Measurements from ENCODE around the gene FZD10. TPM values are rescaled to one million over a fixed set of nuclear protein-coding genes. Genes with fewer than 3 reads are reported as not detected.

Gene FZD10
- total RNA-seq, 1 donor from 2014 or later, result 1.9 TPM

DNA sequence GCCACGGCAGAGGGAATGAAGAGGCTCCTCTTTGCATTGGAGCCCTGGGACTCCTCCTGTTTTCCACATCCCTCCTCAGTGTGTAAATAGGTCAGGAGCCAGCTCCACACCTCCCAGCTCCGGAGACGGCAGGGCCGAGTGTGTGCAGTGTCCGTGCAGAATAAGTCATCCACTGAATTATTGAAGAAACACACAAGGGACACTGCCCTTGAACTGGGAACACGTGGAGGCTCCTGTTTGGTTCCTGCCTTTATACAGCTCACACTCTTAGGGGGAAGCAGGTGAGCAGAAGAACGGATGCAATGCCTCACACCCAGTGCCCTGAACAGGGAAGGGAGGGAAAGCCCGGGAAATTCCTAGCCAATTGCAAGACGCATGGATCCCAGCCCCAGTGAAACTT, 10.4 kb upstream of the FZD10 start:
- H3K36me3 ChIP-seq, result no peaks in the 10 kb centered on the region
- DNase-seq (no peak), ATAC-seq (no peak)
- H3K9me3 ChIP-seq, result no peaks in the 10 kb centered on the region
- no peak overlapping the region for H3K27ac ChIP-seq
- no peak overlapping the region for H3K4me3 ChIP-seq
- H3K4me1 ChIP-seq, result no peaks in the 10 kb centered on the region
- intact Hi-C loops (cut with DNase I), result no loop called here
- peaks cover 22% of the 10 kb centered on the region for H3K27me3 ChIP-seq (ENCODE audit: low read depth)
- TF ChIP-seq, protein P1, sequence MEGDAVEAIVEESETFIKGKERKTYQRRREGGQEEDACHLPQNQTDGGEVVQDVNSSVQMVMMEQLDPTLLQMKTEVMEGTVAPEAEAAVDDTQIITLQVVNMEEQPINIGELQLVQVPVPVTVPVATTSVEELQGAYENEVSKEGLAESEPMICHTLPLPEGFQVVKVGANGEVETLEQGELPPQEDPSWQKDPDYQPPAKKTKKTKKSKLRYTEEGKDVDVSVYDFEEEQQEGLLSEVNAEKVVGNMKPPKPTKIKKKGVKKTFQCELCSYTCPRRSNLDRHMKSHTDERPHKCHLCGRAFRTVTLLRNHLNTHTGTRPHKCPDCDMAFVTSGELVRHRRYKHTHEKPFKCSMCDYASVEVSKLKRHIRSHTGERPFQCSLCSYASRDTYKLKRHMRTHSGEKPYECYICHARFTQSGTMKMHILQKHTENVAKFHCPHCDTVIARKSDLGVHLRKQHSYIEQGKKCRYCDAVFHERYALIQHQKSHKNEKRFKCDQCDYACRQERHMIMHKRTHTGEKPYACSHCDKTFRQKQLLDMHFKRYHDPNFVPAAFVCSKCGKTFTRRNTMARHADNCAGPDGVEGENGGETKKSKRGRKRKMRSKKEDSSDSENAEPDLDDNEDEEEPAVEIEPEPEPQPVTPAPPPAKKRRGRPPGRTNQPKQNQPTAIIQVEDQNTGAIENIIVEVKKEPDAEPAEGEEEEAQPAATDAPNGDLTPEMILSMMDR (IDR thresholded peaks at IDR 0.05), result no peak

DNA sequence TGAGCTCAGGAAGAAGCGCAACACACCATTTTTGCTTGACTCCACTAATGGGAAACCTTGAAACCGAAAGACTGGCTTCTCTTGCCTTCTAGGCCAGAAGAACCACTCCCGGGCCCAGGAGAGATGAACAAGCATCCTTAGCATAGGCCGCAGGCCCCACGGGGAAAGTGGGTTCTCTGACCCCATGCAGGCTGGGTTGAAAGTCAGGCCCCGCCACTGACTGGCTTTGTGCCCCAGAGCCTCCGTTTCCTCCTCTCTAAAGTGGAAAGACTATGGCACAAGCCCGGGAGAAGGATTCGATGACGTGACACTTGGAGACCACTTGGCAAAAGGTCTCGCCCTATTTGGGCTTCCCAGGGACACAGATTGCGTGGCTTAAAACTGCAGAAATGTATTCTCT, 9.9 kb upstream of the FZD10 start:
- intact Hi-C loops (cut with DNase I), result no loop called here
- TF ChIP-seq, protein P1 (IDR thresholded peaks at IDR 0.05), result no peak
- DNase-seq (no peak), ATAC-seq (no peak)
- peaks cover 26% of the 10 kb centered on the region for H3K27me3 ChIP-seq (ENCODE audit: low read depth)
- no peak overlapping the region for H3K4me3 ChIP-seq
- no peaks in the 10 kb centered on the region for H3K4me1 ChIP-seq
- no peaks in the 10 kb centered on the region for H3K9me3 ChIP-seq
- no peak overlapping the region for H3K27ac ChIP-seq
- no peaks in the 10 kb centered on the region for H3K36me3 ChIP-seq

DNA sequence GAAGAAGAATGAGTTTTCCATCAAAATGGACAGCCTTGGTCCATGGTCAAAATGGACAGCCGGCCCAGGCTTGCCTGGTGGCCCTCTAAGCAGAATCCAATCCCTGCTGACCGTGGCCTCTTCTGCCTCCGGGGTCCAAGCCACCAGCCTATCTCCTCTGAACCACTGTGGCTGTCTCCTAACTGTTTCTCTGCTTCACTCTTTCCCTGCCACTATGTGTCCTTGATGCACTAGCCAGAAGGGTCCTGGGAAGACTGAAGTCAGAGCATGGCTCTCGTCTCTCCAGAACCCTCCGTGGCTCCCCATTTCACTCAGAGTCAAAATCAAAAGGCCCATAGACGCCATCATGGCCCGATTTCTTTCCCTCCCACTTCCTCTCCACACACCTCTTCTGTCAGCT, 8.5 kb upstream of the FZD10 start:
- Histone ChIP-seq H3K4me3 (no peak overlapping the region), H3K27me3 (ENCODE audit: low read depth) (peaks cover 30% of the 10 kb centered on the region), H3K9me3 (no peaks in the 10 kb centered on the region), H3K4me1 (no peaks in the 10 kb centered on the region), H3K36me3 (no peaks in the 10 kb centered on the region), H3K27ac (no peak overlapping the region)
- DNase-seq (no peak), ATAC-seq (no peak)
- TF ChIP-seq, protein P1 (IDR thresholded peaks at IDR 0.05), result no peak
- intact Hi-C loops (cut with DNase I), result no loop called here

DNA sequence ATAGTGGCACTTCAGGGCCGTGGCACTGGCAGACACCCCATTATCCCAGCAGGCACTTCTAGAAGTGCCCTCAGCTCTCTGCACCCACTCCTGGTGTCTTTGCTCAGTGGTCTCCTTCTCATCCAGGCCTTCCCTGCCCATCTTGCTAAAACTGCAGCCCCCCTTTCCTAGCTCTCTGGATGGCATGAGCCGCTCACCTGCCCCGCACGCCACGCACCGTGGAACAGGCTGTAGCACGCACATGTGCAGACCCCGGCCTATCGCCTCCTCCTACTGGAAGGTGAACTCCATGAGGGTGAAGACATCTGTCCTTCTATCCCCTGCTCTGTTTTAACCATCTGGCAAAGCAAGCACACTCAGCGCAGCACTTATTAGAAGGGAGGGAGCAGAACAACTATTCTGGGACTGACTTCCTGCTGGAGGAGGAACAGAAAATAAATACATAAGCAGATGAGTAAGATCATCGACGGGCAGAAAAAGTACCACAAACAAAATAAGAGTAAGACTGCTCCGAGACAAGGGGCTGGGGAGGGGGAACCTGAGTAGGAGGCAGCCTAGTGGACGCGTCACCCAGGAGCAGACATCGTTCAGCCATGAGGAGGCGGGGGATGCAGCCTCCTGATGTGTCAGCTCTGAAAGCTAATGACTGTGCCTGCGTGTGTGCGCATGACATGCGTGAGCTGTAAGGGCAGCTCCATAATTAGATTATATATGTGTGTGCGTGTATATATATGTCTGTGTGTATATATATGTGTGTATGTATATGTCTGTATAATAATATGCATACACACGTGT, 7.8 kb upstream of the FZD10 start:
- Histone ChIP-seq H3K4me1 (no peaks in the 10 kb centered on the region), H3K4me3 (no peak overlapping the region), H3K27ac (no peak overlapping the region), H3K27me3 (ENCODE audit: low read depth) (peaks cover 35% of the 10 kb centered on the region), H3K36me3 (no peaks in the 10 kb centered on the region), H3K9me3 (no peaks in the 10 kb centered on the region)
- ATAC-seq (no peak), DNase-seq (no peak)
- intact Hi-C loops (cut with DNase I), result no loop called here
- TF ChIP-seq, protein P1 (IDR thresholded peaks at IDR 0.05), result no peak

DNA sequence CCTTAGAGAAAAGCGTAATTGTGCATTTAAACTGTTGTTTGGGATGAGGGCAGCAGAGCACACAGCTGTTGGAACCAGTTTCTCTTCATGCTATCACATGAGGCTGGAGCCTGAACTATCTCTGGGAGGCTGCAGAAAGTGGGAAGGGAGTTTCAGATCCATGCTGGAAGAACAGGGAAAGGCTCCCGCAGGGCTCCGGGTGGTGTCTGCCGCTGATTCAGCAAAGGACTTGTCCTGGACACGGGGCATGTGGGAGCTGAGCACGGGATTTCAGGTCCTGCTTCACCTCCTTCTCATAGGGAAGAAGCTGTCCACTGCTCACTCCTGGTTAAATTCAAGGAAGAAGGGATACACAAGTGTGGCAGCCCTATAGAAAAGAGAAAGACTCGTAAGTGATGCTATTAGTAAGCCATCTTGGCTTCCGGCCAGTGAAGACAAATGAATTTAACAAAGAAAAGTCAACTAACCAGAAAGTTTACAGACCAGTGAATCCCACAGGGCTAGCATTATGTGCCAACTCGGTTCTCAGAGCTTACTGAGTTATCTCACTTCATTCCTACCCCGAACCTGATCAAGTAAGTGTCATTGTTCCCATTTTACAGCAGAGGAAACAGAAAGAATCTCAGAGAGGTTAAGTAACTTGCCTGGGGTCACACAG, 6.7 kb upstream of the FZD10 start:
- H3K4me1 ChIP-seq, result no peaks in the 10 kb centered on the region
- H3K4me3 ChIP-seq, result no peak overlapping the region
- H3K36me3 ChIP-seq, result no peaks in the 10 kb centered on the region
- H3K27ac ChIP-seq, result no peak overlapping the region
- H3K9me3 ChIP-seq, result no peaks in the 10 kb centered on the region
- DNase-seq, result no peak
- peaks cover 46% of the 10 kb centered on the region for H3K27me3 ChIP-seq (ENCODE audit: low read depth)
- intact Hi-C loops (cut with DNase I), result no loop called here
- ATAC-seq, result no peak
- TF ChIP-seq, protein P1 (IDR thresholded peaks at IDR 0.05), result no peak

All from lower lobe of right lung (tissue), 2 donors.